Gastroesophageal sphincter (tissue), 4 donors: Measurements from ENCODE around the gene DSCAML1. TPM values are rescaled to one million over a fixed set of nuclear protein-coding genes. Genes with fewer than 3 reads are reported as not detected.

Source experiments
- ATAC-seq: fragments of 150-250 bp; one replicate; pipeline ENCODE4 v1.9.1; 2016; ENCODE audit warnings: mild to moderate bottlenecking, moderate library complexity
- H3K27ac ChIP-seq, 4 donors: fragments of 200-600 bp; sonication (generic) in 3 of 4; 1 replicate in 3 of 4; 2 replicates in 1 of 4; pipeline ENCODE4 v1.5.1; 2016 to 2019
- H3K27me3 ChIP-seq: fragments of 200-600 bp; sonication (generic); one replicate; pipeline ENCODE4 v1.5.1; 2019
- H3K36me3 ChIP-seq, 2 donors: fragments of 200-600 bp; sonication (generic); one replicate each; pipeline ENCODE4 v1.5.1; 2019; ENCODE audit warnings: control low read depth in 1 of 2
- H3K4me1 ChIP-seq, 3 donors: fragments of 200-600 bp; sonication (generic); 1 replicate in 2 of 3; 2 replicates in 1 of 3; pipeline ENCODE4 v1.5.1; 2016 to 2019; ENCODE audit warnings: control low read depth in 2 of 3
- H3K4me3 ChIP-seq, 2 donors: fragments of 200-600 bp; sonication (generic); one replicate each; pipeline ENCODE4 v1.5.1; 2019; ENCODE audit warnings: mild to moderate bottlenecking in 1 of 2, moderate library complexity in 1 of 2
- H3K9me3 ChIP-seq, 3 donors: fragments of 200-600 bp; sonication (generic); one replicate each; pipeline ENCODE4 v1.5.1; 2017 to 2019; ENCODE audit warnings: control low read depth in 2 of 3
- EP300 ChIP-seq: sonication (generic); formaldehyde crosslinking; IDR thresholded peaks from one replicate; pipeline ENCODE4 v1.6.1; 2017; ENCODE audit warnings: antibody characterized with exemption, mild to moderate bottlenecking
- POLR2A ChIP-seq, 2 donors: fragments of 450-650 bp; IDR thresholded peaks; one replicate each; pipeline ENCODE4 v1.6.1; 2017; ENCODE audit warnings: antibody characterized with exemption in 2 of 2, mild to moderate bottlenecking in 2 of 2, moderate library complexity in 1 of 2
- POLR2AphosphoS5 ChIP-seq: sonication (generic); formaldehyde crosslinking; IDR thresholded peaks from one replicate; pipeline ENCODE4 v1.6.1; 2017; ENCODE audit warnings: antibody characterized with exemption
- whole genome bisulfite sequencing, 2 donors: methylation state at CpG; one replicate each; pipeline ENCODE4 v1.1.5; 2018; ENCODE audit warnings: low coverage in 1 of 2; 5-methylcytosine and 5-hydroxymethylcytosine counted together
- total RNA-seq, 4 donors: library from RNA; depleted of rRNA; stranded (reverse); fragments of >200 nt; gene quantifications; one replicate each; pipeline ENCODE4 v1.1.0, GENCODE V29; 2016
- TF ChIP-seq, protein P1 (sequence below), 4 experiments: fragments of 200-600 bp in 2 of 4; fragments of 450-650 bp in 2 of 4; sonication (generic) in 1 of 4; IDR thresholded peaks; one replicate each; pipeline ENCODE4 v1.5.1; 2017 to 2019; ENCODE audit warnings: antibody characterized with exemption in 4 of 4, mild to moderate bottlenecking in 2 of 4, moderate library complexity in 2 of 4

Gene DSCAML1
- total RNA-seq, 4 donors from 2014 or later: 0.35 to 2.5 (median 0.73) TPM

DNA sequence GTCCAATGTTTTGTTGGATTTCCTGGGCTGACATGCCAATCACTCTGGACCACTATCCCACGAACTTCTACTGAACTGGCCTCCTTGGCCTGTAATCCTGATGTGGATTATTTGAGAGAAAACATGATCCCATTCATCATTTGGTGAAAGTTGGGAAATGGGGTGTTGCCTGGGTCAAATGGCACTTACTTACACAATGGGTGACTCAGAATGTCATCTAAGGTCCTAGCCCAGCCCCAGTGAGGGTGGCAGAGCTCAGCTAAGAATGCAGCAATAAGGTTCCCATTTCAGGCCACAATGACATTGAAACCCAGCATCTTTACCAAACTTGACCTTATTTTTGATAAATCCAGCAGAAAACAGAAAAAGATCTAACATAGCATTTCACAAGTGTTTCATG, 8.0 kb upstream of the DSCAML1 start:
- Histone ChIP-seq H3K4me3 (no peak overlapping the region), H3K4me1 (peaks cover 0 to 17% (median 0%) of the 10 kb centered on the region in 3 donors), H3K36me3 (no peaks in the 10 kb centered on the region), H3K9me3 (no peaks in the 10 kb centered on the region), H3K27me3 (peaks cover 35% of the 10 kb centered on the region), H3K27ac (no peak overlapping the region)
- TF ChIP-seq EP300 (no peak), POLR2AphosphoS5 (peak; percentile 42), POLR2A (IDR thresholded peaks at IDR 0.05) (no peak)
- WGBS, 2 donors: 40% methylated on average over 1 of the region's 1 CpG; no CpG with 5 or more reads in 1 of the 2 donors
- peak; percentile 18 for ATAC-seq

DNA sequence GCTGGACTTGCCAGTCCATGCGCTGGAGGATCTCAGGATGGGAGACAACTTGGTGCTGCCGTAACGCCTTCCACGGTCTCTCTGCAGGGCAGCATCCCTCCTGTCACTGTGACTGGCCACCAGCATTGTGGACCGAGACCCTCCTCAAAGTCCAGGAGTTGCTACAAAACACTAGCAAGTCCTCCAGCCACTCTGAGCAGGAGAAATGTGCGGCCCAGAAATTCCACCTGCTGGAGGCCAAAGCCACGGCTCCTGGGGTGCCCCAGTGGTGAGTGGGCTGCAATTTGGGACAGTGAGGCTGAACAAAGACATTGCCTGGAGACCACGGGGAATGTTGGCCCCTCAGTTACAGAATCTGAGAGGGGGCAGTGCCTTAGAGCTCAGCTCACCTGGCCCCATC, 6.9 kb upstream of the DSCAML1 start:
- no peak for ATAC-seq
- TF ChIP-seq POLR2A (IDR thresholded peaks at IDR 0.05) (no peak), POLR2AphosphoS5 (no peak), EP300 (no peak)
- TF ChIP-seq, protein P1, sequence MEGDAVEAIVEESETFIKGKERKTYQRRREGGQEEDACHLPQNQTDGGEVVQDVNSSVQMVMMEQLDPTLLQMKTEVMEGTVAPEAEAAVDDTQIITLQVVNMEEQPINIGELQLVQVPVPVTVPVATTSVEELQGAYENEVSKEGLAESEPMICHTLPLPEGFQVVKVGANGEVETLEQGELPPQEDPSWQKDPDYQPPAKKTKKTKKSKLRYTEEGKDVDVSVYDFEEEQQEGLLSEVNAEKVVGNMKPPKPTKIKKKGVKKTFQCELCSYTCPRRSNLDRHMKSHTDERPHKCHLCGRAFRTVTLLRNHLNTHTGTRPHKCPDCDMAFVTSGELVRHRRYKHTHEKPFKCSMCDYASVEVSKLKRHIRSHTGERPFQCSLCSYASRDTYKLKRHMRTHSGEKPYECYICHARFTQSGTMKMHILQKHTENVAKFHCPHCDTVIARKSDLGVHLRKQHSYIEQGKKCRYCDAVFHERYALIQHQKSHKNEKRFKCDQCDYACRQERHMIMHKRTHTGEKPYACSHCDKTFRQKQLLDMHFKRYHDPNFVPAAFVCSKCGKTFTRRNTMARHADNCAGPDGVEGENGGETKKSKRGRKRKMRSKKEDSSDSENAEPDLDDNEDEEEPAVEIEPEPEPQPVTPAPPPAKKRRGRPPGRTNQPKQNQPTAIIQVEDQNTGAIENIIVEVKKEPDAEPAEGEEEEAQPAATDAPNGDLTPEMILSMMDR (IDR thresholded peaks at IDR 0.05): no peak
- WGBS, 2 donors: 86 to 100% methylated on average over 1 of the region's 8 CpGs

DNA sequence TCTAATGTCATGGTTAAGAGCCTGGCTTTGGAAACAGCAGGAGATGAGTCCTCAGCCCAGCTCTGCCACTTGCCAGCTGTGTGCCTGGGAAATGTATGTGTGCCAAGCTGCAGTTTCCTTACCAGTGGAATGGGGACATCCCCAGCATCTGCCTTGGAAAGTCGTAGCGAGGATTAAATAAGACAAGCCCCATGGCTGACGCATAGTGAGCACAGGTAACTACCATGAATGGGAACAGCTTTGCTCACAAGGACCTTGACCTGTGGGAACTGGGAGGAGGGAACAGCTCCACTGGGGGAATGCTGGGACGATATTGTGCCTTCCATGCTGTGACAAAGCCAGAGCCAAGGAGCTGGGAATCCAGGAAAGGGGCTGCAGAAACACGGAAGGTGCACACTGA, 2.6 kb upstream of the DSCAML1 start:
- TF ChIP-seq POLR2A (IDR thresholded peaks at IDR 0.05): no peak
- no peak for TF ChIP-seq EP300
- TF ChIP-seq, protein P1 (IDR thresholded peaks at IDR 0.05): no peak
- no peak for TF ChIP-seq POLR2AphosphoS5
- Histone ChIP-seq H3K27me3 (peaks cover 36% of the 10 kb centered on the region), H3K4me1 (peaks cover 0 to 21% (median 18%) of the 10 kb centered on the region in 3 donors), H3K4me3 (no peak overlapping the region), H3K9me3 (no peaks in the 10 kb centered on the region), H3K36me3 (no peaks in the 10 kb centered on the region), H3K27ac (no peak overlapping the region)
- no peak for ATAC-seq
- WGBS, 2 donors: 80 to 87% methylated on average over 4 of the region's 5 CpGs

More for the DNA sequence above, 6.9 kb upstream of the DSCAML1 start:
- peaks cover 0 to 8% (median 0%) of the 10 kb centered on the region in 3 donors for H3K4me1 ChIP-seq
- H3K9me3 ChIP-seq: no peaks in the 10 kb centered on the region
- no peak overlapping the region for H3K27ac ChIP-seq
- no peaks in the 10 kb centered on the region for H3K36me3 ChIP-seq
- H3K27me3 ChIP-seq: peaks cover 26% of the 10 kb centered on the region
- H3K4me3 ChIP-seq: no peak overlapping the region

DNA sequence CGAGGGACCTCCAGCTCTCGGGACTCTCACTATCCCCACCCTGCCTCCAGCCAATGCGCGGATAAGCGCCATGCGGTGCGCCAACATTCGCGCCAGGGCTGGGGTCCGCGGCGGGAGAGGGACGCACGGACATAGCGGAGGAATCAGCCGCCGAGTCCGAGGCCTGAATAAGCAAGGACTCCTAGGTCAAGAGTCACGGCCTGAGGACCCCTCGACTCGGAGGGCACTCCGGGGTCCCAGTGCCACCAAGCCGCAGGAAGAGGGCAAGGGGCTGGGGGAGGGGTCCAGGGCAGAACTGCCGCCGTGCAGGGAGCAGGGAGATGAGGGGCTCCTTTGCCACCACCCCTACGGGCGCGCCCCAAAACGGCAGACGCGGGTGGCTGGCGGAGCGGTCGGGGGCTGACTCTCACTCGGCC, 552 bp downstream of the DSCAML1 start:
- no peak overlapping the region for H3K27ac ChIP-seq
- H3K36me3 ChIP-seq: no peaks in the 10 kb centered on the region
- TF ChIP-seq POLR2A (IDR thresholded peaks at IDR 0.05) (no peak), EP300 (no peak), POLR2AphosphoS5 (no peak)
- TF ChIP-seq, protein P1 (IDR thresholded peaks at IDR 0.05): no peak
- H3K9me3 ChIP-seq: no peaks in the 10 kb centered on the region
- ATAC-seq: no peak
- peak overlapping the region in 1 of 2 donors; percentile 49 for H3K4me3 ChIP-seq
- H3K4me1 ChIP-seq: peaks cover 0 to 21% (median 18%) of the 10 kb centered on the region in 3 donors
- H3K27me3 ChIP-seq: peaks cover 65% of the 10 kb centered on the region
- no CpG with 5 or more reads among the region's 35 CpGs for WGBS, 2 donors

DNA sequence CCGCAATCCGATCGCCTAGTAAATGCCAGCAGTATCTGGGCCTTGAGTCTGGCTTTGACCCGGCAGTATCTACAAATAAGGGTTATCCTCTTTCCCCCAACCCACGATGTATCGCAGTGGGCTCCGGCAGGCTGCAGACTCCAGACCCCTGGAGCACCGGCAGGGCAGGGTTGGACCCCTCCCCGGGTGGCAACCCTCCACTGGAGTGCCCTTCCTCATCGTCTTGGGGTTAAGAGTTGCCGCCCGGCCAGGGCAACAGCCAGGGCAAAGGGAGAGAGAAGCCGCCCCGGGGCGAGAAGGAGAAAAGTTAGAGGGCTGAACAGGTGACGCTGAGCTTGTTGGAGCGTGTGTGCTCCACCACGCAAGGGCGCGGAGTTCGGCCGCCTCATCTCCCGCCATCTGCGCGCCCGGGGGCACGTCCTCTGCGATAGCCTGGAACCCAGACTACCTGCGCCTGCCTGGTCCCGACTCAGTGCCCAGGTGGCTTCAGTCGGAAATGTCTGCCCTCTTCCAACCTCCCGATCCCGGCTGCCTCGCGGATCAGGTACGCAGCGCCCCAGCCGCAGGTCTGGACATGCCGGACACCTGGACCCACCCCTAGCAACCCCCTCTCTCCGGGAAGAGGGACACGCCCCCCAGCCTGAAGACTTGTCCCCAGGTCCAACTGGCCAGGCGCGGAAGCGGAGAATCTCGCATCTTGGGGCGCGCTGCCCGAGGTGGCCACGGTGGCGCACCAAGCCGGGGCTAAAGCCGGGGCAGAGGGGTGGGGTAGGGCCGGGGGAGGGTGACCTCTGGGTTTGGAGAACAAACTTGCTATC, 1.2 kb downstream of the DSCAML1 start:
- Histone ChIP-seq H3K27ac (no peak overlapping the region), H3K4me3 (peak overlapping the region in 1 of 2 donors; percentile 49), H3K36me3 (no peaks in the 10 kb centered on the region), H3K9me3 (no peaks in the 10 kb centered on the region), H3K4me1 (peaks cover 0 to 21% (median 18%) of the 10 kb centered on the region in 3 donors), H3K27me3 (peaks cover 65% of the 10 kb centered on the region)
- no peak for ATAC-seq
- 38% methylated on average over 4 of the region's 53 CpGs; no CpG with 5 or more reads in 1 of the 2 donors for WGBS, 2 donors
- TF ChIP-seq, protein P1 (IDR thresholded peaks at IDR 0.05): no peak
- TF ChIP-seq POLR2A (IDR thresholded peaks at IDR 0.05): no peak
- TF ChIP-seq EP300: no peak
- no peak for TF ChIP-seq POLR2AphosphoS5
